ENCODE measurements around the gene PPM1H. TPM values are rescaled to one million over a fixed set of nuclear protein-coding genes. Genes with fewer than 3 reads are reported as not detected.

The PPM1H gene
- total RNA-seq, 6 experiments from 2014 or later, result 7.0 to 20.9 (median 8.4) TPM

DNA sequence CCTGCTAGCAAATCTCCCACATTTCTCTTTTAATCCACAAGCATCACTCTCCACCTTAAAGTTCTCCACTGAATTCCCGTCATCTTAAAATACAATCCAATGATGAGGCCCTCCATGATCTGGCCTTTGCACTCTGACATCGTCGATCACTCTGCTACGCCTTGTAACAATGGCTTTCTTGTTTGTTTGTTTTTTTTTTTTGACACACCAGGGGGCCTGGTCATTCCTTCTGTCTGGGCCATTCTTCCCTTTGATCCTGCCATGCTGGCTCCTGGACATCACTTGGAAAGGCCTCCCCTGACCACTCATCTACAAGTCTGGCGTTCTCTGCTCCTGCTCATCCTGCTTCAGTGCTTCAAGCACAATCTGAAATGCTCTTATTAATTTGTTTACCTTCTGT is 233.5 kb downstream of the PPM1H start:
- no peak for DNase-seq
- Mint-ChIP-seq H3K27me3 (ENCODE audit: insufficient read depth) (no peaks in the 10 kb centered on the region; the same call in 1 of the 2 replicates), H3K4me1 (ENCODE audit: low read depth) (peaks cover 23% of the 10 kb centered on the region; the same call in 1 of the 2 replicates), H3K36me3 (ENCODE audit: low read depth) (no peaks in the 10 kb centered on the region), H3K27ac (no peak overlapping the region), H3K9me3 (no peaks in the 10 kb centered on the region), H3K4me3 (no peak overlapping the region)
- no peak for TF ChIP-seq CTCF (IDR thresholded peaks at IDR 0.05)

DNA sequence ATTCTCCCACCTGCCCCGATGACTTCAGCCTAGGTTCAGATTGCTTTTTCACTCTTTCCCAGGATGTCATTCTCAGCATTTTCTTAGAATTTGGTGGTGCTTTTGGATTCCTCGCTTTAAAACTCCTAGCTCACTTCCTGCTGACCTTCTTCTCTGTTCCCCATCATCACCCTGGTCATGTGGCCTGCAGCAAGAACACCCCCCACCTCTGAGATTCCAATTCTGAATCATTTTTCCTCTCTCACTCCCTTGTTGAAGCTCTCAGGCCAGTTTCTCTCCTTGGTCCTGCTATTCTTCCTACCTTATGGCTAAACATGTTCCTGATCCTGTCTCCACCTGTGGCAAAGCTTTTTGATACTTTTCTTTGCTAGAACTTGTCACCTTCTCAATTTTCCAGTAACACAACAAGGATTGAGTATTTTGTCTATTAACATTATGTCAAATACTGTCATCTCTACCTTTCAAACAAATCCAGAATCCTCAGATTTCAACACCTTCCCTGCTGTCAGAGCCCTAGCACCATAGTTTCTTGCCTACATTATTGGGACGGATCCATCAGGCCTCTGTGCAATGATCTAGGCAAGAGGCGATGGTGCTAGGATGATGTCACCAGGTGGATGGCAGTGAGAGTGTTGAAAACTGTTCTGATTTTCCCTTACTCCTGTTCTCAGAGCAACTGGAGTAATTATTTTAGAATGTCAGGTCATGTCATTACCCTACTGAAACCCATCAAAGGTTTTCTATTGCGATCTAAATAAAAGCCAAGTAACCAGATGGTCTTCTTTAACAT is 234.7 kb downstream of the PPM1H start:
- Mint-ChIP-seq H3K27me3 (ENCODE audit: insufficient read depth) (no peaks in the 10 kb centered on the region; the same call in 1 of the 2 replicates), H3K27ac (no peak overlapping the region)
- peak; percentile 33 for DNase-seq

DNA sequence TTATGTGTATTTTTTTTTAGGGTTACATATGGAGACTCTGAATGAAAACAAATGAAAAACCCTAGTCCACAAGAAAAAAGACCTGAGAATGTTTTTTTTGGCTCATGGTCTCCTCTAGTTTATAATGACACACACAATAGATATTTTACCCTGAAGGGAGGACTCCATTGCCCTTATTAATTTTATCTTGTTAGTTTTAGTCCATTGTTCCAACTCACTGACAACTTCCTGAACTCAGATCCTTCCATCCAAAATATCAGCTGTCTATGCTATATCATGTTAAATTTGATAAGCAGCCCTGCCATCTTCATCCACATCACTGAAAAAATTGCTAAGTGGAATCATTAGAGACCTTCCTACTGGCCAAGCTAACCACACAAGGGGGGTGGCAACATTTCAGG is 236.2 kb downstream of the PPM1H start:
- no peaks in the 10 kb centered on the region; the same call in 1 of the 2 replicates for H3K27me3 Mint-ChIP-seq (ENCODE audit: insufficient read depth)
- TF ChIP-seq CTCF (IDR thresholded peaks at IDR 0.05), result no peak
- H3K9me3 Mint-ChIP-seq, result no peaks in the 10 kb centered on the region
- H3K4me1 Mint-ChIP-seq (ENCODE audit: low read depth), result peaks cover 47% of the 10 kb centered on the region
- peak overlapping the region; percentile 42 for H3K4me3 Mint-ChIP-seq
- H3K27ac Mint-ChIP-seq, result peak overlapping the region; percentile 85
- H3K36me3 Mint-ChIP-seq (ENCODE audit: low read depth), result no peaks in the 10 kb centered on the region
- DNase-seq, result peak; percentile 68

More for the DNA sequence above, 234.7 kb downstream of the PPM1H start:
- Mint-ChIP-seq H3K4me3 (no peak overlapping the region), H3K9me3 (no peaks in the 10 kb centered on the region), H3K36me3 (ENCODE audit: low read depth) (no peaks in the 10 kb centered on the region), H3K4me1 (ENCODE audit: low read depth) (peaks cover 35% of the 10 kb centered on the region)
- no peak for TF ChIP-seq CTCF (IDR thresholded peaks at IDR 0.05)

- H3K27ac Mint-ChIP-seq, result peak overlapping the region; percentile 85
Observed at GRCh38 chr12:62697893-62698292, 237.1 kb downstream of the PPM1H start.

GRCh38 chr12:62695696-62696095 is 239.3 kb downstream of the PPM1H start:
- peaks cover 68% of the 10 kb centered on the region for H3K4me1 Mint-ChIP-seq (ENCODE audit: low read depth)
- no peak for DNase-seq
- no peak overlapping the region for H3K4me3 Mint-ChIP-seq
- peaks cover 7% of the 10 kb centered on the region; the same call in 1 of the 2 replicates for H3K36me3 Mint-ChIP-seq (ENCODE audit: low read depth)
- no peaks in the 10 kb centered on the region for H3K27me3 Mint-ChIP-seq (ENCODE audit: insufficient read depth)
- H3K9me3 Mint-ChIP-seq, result no peaks in the 10 kb centered on the region
- H3K27ac Mint-ChIP-seq, result peak overlapping the region; percentile 30
- no peak for TF ChIP-seq CTCF (IDR thresholded peaks at IDR 0.05)

More at GRCh38 chr12:62697893-62698292, 237.1 kb downstream of the PPM1H start:
- H3K4me1 Mint-ChIP-seq (ENCODE audit: low read depth), result peaks cover 55% of the 10 kb centered on the region
- H3K27me3 Mint-ChIP-seq (ENCODE audit: insufficient read depth), result no peaks in the 10 kb centered on the region
- DNase-seq, result no peak
- no peaks in the 10 kb centered on the region for H3K9me3 Mint-ChIP-seq
- H3K4me3 Mint-ChIP-seq, result no peak overlapping the region
- no peaks in the 10 kb centered on the region for H3K36me3 Mint-ChIP-seq (ENCODE audit: low read depth)
- TF ChIP-seq CTCF (IDR thresholded peaks at IDR 0.05), result no peak

All from HFFc6 (cell line).